ENCODE data around the gene GRK1.

Gene GRK1

DNA sequence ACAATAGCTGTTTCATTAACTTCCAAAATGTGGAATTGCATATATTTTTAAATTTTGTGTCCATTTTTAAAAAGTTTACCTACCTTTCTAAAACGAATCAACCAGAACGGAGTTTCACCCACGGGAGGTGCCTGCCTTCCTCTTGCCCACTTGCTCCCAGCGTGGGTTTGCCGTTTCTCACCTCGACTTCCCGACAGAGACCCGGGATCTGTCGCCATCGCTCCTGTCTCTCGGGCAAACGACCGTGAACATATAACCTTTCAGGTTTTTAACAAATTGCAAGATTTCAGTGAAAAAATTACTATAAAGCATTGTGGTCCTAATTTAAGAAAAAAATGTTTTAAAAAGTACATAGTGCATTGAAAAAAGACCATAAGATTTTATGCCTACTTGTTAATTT lies 96.2 kb downstream of the GRK1 start:
- DNase-seq, result no peak

DNA sequence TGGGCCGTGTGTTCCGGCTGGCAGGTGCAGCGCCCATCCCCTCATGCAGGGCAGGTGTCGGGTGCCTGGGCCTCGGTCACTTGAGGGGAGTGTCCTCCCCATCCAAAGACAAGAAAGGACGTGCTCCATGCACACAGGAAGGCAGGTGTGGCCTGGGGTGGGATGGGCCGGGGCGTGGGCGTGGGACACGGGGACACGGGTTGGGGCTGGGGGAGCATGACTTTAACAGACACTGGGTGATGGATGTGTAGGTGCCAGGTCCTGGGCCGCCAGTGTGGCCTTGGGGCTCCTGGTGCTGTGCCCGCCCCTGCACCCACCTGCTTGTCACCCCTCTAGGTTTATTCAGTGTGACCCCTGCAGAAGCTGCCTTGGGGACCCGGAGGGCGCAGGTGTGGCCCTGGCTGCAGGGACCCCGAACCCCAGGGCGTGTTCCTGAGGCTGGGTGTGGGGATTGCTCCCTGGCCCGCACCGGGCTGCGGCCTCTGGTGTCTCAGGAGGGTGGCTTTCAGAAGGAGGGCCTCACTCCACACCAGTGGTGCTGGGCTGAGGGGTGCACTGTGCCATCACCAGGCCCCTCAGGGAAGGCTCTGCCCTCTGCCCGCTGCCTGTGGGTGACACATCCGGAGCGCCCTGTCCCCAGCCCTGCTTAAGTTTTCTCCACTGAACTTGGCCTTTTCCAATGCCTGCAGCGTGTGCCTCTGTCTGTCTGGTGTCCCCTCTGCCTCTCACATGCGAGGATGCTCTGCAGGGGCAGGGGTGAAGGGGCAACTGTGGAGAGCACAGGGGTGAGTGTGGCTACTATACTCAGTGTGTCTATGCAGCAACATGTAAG lies 97.2 kb downstream of the GRK1 start:
- DNase-seq, result no peak

DNA sequence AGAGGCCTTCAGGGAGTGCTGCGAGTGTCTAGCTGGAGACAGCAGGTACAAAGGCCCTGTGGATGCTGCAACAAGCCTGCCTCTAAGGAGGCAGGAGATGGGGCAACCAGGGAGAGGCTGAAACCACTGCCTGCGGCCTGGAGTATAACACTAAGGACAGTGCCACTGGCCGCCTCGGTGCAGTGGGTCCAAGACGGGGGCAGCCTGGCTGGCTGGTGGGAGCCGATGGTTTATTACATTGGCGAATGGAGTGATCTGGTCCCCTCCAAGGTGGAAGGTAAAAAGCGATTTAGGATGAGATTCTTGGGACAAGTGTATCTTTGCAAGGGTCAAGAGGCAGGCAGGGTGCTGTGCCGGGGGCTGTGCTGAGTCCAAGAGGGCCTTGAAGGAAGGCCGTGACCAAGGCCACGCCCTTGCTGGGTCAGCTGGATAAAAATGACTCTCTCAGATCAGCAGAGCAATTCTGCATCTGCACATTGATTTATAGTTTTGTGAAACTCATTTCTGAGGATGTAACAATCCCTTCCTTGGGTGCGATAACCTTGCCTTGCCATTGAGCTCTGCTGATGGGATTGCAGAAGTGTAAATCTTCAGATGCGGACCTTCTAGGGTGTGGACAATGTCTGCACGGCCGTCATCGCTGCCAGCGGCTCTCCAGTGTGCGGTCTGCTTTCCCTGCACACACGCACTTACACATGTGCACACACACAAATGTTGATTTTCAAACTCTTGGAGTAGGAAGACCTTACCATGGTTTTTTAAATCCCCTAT lies 98.0 kb downstream of the GRK1 start:
- no peak for DNase-seq

DNA sequence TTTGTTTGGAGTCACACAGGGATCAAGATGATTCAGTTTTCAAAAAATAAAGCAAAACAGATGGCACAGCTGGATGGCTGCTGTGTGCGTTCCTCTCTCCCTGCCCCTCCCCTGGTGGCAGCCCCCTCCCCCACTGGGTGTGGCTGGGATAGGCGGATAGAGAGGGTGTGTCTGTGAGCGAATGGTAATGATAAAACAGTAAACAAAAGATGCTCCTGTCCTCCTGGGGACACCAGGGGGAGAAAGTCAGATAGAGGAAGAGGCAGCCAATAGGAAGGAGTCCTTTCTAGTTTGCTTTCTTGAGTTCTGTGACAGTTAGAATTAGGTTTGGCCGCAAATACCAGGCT lies 98.5 kb downstream of the GRK1 start:
- no peak for DNase-seq

DNA sequence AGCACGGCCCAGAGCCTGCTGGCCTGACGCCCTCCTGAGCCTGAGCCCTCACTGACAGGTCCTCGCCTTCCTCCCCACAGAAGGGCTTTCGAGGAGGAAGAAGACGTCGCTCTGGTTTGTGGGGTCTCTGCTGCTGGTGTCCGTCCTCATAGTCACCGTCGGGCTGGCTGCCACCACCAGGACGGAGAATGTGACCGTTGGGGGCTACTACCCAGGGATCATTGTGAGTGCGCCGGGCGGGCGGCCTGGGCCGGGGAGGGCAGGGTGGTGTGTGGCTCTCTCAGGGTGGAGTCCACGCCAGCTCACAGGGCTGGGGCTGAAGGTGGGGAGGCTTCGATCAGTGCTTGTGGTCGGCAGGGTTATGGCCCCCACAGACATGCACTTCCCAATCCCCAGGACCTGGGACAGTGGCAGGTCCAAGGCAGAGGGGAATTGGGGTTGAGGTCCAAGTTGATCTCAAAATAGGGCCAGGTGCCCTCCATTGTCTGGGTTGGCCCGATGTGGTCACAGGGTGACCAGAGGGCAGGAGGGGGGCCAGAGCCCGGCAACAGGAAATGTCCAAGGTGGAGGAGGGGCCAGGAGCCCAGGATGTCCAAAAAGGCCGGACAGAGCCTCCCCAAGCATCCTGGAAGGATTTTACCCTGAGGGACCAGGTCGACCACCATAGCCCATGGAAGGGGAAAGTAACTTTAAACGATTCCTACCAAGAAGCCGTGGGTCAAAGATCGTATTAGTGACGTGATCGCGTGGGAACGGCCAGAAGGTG lies 99.2 kb downstream of the GRK1 start:
- DNase-seq, result no peak

DNA sequence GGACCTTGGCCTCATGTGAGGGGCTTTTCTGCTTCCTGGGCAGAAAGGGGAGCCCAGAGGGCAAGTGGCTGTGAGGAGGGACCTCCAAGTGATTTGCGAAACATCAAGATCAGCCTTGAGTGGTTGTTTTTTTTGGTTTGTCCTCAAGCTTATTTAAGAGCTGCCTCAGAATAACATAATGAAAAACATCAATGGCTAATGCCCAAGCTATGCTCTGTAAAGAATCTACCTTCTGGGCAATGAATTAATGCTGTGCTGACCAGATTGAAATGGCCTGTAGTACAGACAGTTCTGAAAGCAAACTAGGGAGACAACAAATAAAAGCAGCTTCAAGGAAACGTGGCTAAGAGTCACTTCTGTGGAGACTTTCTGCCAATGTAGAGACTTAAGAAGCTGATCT lies 100.3 kb downstream of the GRK1 start:
- no peak for DNase-seq

DNA sequence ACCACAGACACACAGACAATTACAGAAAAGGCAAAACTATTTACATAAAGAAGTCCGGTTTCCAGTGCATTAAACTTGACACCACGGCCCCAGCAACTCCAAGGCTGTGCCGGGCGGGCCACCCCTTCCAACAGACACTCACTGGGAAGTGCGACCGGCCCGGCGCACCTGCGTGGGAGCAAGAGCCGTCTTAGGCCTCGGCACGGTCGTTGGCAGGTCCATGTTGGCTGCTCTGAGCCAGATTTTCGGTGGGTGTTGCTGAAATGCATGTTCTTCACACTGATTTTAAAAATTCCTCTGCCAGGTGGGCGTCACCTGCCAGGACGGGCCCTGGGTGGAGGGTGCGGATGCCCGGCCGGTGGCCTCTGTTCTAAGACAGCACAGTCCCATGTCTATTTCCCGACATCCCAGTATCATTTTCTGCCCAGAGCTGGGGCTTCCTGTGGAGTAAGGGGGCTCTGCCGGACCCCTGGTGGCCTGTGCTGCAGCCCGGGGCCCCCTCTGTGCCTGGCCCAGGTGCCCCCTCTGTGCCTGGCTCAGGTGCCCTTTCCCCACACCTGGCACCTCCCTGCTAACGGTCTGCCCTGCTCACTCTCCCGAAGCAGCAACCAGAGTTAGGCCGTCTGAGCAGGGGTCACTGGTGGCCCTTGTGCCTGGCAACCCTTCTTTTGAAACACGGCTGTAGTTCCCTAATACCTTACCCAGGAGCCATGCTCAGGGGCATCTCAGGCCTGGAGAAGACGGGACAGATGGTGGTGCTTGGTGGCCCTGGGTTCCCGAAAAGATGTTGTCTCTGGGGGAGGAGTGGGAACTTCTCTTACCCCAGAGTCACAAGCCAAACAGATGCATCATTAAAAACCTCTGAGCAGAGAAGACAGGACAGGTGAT lies 101.2 kb downstream of the GRK1 start:
- no peak for DNase-seq

DNA sequence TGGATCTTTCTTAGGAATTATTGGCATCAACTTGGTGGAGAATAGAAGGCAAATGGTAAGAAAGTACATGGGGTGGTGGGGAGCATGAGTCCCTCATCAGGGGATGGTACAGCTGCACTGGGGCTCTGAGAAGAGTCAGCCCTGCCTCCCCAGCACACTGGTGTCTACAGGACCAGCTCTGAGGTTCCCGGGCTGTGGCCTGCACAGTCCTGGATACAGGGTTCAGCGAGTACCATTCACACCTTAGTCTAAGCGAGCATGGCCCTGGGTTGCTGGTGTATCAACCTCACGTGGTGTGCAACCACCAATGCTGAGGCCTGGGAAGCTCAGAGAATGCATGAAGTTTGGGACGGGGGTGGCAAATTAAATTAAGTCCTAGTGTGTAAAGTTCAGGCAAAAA lies 102.1 kb downstream of the GRK1 start:
- DNase-seq, result no peak

DNA sequence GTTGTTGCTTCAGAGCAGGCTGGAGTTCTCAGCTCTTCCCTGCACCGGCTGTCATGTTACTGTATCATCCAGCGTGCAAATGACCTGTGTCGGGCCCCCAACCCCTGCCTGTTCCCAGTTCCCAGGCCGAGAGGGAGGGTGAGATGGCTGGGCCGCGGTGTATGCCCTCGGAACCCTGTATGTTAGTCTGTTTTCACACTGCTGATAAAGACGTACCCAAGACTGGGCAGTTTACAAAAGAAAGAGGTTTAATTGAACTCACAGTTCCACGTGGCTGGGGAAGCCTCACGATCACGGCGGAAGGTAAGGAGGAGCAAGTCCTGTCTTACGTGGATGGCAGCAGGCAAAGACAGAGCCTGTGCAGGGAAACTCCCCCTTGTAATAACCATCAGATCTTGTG lies 102.9 kb downstream of the GRK1 start:
- no peak for DNase-seq

DNA sequence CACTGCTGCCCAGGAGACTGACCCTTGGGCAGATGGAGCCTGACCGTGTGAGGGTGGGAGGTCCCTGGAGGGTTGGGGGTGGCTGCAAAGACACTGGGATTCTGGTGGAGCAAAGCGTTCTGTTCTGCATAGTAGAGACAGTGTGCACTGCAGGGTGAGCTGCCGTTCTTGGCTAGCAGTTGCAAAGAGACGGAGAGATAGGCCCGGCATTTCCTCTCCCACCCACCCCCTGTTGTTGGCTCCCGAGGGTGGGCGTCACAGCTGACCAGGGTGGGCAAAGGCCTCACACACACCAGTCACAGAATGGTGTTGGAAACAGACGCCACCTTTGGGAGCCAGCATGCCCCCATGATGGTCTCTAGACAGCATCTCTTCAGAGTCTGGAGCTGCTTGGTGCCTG lies 103.4 kb downstream of the GRK1 start:
- no peak for DNase-seq

DNA sequence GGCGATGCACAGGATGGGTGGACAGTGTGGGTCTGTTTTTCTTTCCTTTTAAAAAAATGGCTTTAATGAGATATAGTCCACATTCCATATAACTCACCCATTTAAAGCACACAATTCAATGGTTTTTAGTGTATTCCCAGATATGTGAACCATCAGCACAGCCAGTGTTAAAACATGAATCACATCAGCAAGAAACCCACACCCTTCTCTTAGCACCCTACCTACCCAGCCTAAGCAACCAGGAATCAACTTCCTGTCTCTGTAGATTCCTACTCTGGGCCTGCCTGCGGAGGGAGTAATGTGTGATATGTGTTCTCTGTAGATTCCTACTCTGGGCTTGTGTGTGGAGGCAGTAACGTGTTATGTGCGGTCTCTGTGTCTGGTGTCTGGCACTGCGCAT lies 103.9 kb downstream of the GRK1 start:
- no peak for DNase-seq

DNA sequence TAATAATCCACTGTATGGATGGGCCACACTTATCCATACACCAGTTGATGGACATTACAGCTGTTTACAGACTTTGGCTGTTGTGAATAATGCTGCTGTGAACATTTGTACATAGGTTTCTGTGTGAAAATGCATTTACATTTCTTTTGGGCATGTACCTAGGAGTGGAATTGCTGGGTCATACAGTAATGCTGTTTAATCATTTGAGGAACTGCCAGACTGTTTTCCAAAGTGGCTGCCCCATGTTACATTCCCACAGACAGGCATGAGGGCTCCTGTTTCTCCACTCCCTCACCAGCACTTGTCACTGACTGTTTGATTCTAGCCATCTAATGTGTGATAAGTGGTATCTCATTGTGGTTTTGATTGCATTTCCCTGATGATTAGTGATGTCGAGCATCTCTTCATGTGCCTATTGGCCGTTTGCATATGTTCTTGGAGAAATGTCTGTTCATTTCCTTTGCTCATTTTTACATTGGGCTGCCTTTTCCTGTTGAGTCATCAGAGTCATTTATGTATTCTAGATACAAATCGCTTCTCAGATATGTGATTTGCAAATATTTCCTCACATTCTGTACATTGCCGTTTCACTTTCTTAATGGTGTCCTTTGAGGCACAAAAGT lies 104.8 kb downstream of the GRK1 start:
- DNase-seq, result no peak

DNA sequence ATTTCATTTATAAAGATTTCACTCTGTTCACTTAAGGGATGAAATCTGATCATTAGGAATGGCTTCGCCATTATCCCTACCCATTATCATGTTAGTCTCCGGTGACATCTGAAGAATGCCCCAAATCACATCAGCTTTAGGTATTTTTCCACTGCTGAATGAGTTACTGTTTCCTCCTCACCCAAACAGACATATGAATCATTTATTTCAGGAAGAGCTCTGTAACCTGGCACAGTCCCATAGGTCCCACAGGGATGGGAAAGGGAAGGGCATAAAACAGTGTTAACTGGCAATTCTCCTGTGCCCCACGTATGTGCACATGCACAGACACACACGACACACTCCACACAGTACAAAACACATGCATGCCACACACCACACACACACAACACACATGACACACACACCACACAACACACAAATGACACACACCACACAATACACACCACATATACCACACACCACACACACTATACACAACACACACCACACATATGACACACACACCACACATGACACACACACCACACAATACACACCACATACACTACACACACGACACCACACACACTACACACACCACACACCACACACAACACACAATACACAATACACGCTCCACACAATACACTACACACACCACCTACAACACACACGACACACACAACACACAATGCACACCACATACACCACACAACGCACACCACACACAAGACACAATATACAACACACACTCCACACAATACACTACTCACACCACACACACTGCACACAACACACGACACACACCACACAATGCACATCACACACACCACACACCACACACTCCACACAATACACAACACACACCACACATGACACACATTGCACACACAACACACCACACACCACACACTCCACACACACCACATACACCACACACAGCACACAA lies 107.4 kb downstream of the GRK1 start:
- no peak for DNase-seq

DNA sequence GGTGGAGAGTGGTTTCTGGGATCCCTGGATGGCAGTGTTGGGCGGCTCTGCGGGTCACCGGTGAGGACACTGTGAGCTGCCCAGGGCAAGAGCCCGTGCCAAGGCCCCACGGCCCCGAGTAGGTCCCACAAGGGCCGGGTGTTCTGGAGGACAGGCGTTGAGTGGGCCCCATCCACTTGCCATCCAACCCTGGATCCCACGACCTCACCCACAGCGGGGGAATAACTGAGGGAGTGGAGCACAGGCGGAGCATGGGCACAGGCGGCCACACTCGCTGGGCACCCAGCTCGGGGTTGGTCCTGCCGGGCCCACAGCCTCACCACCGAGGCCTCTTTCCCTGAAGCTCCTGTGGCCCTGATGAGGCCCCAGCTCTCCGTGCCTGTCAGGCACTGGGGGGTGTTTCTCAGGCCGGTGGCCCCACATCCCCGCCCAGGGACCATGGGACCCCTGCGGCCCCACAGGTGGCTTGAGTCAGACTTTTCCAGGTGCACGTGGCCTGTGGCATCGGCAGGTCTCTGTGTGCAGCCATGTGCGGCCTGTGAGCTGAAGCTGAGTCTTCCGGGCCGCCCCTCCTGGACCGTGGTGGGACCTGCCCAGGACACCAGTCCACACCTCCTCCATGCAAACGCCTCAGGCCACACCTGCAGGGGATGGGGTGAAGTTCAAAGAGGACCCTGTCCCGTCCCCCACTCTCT lies 108.6 kb downstream of the GRK1 start:
- no peak for DNase-seq

DNA sequence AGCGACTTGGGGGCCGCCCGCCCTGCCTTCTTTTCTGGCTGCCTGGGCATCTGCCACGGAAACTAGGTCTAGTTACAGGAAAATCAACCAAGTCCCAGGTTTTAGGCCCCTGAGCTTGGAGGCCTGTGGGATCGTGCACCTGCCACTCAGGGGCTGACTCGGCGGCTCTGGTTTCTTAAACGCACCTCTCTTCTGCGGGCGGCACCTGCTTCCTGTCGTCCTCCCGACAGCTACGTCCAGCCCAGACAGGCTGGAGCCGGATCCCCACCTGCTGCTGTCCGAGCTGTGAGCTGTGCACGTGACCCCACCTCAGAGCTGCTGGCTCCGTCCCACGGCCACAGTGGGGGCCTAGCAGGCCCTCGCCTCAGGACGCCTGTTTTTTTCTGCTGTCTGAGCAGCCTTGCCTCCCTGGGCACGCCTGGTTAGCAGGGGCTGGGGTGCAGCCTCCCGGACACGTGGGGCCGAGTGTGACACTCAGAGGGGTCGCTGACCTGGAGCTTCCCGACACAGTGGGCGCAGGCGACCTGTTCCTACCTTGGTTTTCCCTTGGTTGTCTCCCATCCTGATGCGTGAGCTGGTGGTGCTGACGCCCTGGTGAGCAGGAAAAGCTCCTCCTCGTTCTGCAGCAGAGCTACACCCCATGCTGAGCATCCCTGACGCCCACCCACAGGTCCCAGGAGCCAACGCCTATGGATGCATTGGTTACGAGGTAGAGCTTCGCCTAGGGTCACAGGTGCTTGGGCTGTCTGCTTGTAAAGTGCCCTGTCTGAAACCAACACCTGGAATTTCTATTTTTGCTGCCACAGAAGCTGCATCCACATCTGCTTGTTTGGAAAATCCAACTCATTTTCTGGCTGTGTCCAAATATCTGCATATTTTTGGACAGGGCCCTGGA lies 109.5 kb downstream of the GRK1 start:
- DNase-seq, result peak; percentile 63

DNA sequence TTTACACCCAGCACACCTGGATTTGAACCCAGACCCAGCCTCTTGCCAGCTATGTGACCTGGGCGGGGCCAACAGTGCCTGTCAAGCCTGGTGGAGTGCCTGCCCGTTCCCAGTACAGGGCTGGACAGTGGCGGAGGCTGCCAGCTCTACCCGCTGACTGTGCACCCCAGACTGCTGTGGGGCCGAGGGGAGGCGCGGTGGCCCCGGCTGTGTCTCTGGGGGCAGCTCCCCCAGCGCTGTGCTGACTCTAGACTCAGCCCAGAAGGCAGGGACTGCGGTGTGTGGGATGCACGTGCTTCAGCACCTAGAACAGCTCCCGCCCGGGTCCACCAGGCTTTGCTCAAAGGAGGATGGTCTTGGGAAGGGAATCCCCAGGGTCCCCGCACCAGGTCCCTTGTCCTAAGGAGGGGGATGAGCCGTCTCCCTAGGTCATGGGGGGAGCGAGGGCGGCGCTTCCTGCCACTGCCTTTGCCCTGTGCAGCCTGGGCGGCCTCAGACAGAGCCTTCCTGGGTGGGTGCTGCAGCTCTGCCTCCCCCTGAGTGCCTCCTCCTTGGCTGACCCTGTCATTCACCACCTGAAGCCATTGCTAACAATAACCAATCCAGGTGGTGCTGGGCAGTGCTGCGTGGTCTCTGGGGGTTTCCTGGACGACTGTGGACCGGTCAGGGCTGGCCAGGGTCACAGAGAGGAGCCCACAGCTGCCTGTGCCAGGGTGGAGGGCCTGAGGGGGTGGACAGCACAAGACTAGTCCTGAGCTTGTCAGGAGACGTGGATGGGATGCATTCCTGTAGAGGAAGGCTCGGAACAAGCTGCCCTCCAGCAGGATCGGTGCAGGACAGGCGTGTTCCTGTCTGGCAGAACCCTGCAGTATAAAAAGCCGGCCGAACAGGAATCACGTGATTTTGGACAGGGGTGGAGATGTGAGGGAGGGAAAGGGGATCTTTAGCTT lies 110.6 kb downstream of the GRK1 start:
- no peak for DNase-seq

DNA sequence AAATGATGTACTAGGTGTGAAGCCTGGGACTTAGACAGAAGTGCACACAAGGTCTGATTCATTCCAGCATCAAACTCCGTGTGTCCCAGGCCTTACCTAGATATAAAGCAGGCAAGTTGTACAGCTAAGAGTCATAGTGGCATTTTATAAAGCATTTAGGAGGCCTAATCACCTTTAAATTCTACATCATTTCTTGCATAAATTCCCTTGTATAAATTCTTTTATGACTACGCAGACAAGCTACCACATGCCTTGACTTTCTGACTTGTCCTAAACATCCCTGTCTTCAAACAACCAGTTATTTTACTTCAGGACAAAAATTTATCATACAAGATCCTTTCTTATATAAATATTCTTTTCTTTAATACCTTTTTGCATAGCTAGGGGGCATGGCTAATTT lies 114.6 kb downstream of the GRK1 start:
- no peak for DNase-seq

DNA sequence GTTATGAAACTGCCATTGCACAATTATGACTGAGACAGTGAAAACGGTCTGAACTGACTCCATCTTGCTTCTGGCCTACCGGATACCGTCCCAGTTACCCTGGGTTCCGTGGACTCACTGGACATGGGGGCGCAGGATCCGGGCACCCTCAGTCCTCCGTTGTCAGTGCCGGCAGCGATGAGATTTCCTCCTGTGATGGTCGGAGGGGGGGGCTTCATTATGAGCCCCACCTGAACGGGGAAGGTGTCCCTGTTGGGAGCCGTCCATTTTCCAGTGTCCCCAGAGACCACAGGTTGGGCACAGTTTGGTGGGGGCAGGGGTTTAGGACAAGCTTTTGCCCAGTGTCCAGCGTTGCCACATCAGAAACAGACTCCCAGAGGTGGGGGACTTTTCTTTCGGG lies 115.5 kb downstream of the GRK1 start:
- no peak for DNase-seq
